PC-9 (cell line): Measurements from ENCODE around the gene ZRANB1.

Source experiments
- EZH2 ChIP-seq: fragments of 200-600 bp; sonication (generic); IDR thresholded peaks from 2 replicates; pipeline ENCODE4 v1.8.0; 2017; ENCODE audit warnings: antibody characterized with exemption, low read depth
- TF ChIP-seq, protein P1 (sequence below): fragments of 200-600 bp; sonication (generic); conservative IDR thresholded peaks from 2 replicates; pipeline ENCODE4 v1.6.1; 2017; ENCODE audit warnings: mixed run types, antibody characterized with exemption, mild to moderate bottlenecking, moderate library complexity

DNA sequence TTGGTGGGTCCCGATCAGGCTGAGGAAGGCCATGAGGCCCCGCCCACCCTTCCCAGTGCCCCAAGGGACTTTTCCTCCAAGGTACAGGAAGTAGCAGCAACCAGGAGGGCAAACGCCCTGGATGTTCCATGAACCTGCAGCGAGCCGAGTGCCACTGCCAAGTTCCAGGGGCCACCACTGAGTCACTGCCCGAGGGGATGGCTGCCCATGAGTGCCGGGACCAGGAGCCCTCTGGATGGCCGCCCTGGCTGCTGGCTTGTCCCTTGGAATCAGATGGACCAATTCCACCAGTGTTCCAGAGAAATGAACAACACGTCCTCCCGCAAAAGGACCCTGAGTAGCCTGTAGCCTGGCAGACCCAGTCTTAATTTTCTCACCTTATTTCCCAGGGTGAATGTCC lies 74.2 kb downstream of the ZRANB1 start:
- TF ChIP-seq, protein P1, sequence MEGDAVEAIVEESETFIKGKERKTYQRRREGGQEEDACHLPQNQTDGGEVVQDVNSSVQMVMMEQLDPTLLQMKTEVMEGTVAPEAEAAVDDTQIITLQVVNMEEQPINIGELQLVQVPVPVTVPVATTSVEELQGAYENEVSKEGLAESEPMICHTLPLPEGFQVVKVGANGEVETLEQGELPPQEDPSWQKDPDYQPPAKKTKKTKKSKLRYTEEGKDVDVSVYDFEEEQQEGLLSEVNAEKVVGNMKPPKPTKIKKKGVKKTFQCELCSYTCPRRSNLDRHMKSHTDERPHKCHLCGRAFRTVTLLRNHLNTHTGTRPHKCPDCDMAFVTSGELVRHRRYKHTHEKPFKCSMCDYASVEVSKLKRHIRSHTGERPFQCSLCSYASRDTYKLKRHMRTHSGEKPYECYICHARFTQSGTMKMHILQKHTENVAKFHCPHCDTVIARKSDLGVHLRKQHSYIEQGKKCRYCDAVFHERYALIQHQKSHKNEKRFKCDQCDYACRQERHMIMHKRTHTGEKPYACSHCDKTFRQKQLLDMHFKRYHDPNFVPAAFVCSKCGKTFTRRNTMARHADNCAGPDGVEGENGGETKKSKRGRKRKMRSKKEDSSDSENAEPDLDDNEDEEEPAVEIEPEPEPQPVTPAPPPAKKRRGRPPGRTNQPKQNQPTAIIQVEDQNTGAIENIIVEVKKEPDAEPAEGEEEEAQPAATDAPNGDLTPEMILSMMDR, result no peak
- no peak for TF ChIP-seq EZH2
